NCI-H2171 (cell line): ENCODE data around the gene GNAO1.

Experiments used
- DNase-seq: peaks from one replicate; lab custom pipeline; 2025; lab: John Stamatoyannopoulos, UW

Gene GNAO1

DNA sequence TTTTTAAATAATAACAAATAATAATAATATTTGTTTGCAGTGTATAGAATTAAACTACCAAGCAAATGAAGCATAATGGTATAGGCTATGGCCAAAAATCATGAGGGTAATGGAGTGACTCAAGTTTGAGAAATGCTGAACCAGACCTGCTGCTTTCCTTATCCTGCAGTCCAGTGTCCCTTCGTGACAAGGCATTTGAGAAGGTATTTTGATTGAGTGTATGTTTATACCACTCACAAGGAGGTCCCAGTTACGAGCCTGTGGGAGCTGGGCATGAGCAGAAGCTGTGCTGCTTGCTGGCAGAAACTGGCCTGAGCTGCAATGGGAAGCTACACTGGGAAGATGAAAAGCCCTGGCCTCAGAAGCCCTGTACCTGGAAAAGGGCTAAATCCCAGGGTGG, 50.3 kb downstream of the GNAO1 start:
- DNase-seq: no peak

DNA sequence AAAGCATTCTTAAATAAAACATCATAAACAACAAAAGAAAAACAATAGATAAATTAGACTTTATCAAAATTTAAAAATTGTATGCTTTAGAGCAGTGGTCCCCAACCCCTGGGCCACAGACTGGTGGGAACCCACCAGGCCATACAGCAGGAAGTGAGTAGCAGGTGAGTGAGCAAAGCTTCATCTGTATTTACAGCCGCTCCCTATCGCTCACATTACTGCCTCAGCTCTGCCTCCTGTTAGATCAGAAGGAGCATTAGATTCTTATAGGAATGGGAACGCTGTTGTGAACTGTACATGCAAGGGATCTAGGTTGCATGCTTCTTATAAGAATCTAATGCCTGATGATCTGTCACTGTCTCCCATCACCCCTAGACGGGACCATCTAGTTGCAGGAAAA, 51.5 kb downstream of the GNAO1 start:
- DNase-seq: no peak

DNA sequence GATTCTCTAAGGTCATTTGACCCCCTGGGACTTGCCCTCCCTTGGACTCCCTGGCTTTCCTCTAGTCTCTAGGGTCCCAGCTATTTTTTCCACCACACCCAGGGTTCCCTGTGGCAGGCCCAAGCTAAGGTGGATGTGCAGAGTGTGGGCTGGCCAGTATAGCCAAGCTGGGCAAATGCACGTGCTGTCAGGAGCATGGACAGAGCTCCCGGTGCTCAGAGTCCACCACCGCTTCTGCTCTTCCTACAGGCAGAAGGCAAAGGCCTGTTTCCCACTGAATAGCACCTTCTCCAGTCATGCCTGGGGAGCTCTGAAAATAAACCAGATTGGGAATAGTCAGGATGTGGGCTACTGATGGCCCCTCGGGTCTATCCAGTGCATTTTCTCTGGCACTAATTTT, 53.3 kb downstream of the GNAO1 start:
- no peak for DNase-seq

DNA sequence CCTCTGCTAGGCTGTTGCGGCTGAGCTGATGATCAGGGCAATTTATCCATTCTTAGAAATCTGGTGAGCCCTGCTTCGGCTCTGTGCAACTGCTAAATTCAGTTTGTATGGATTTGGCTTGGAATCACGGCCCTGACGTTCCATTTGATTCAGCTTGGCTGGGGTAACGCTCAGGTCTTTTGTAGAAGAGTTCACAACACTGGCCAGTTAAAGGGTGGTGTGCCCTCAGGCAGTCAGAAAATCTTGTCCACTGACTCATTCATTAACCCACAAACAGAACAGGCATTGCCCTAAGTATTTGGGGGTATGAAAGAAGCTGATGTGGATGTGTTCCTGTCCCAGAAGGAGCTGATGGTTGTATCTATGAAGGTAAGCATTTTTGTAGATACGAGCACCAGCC, 53.9 kb downstream of the GNAO1 start:
- DNase-seq: no peak

DNA sequence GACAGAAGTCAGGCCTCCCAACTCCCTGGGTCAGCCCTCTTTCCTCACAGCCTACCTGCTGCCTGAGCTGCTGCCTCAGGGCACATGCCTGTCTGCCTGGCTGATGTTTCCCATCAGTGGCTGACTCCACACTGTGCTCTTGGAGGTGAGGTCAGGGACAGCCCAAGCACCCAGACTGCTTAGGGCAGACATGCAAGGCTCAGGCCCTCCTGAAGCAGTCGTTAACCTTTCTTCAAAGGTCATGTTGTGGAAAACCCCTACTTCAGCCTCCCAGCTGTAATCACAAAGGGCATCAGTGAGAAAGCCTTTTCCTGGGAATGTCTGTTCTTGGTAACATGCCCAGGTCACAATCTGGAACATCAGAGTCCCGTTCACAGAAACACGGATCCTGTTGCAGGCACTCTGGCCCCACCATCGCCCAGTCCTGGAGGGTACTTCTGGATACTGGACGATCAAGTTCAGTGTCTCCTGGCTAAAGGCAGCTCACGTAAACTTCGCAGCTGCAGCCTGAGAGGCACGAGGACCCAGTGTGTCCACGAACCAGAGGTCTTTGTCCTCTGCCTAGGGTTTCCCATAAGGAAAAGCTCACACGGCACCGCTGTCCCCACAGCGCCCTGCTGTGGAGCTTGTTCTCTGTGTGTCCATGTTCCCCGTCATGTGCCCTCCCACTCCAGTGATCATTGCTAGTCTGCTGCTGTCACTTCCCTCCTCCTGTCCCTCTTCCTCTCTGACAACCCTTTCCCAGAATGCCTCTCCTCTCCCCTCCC, 54.9 kb downstream of the GNAO1 start:
- no peak for DNase-seq

DNA sequence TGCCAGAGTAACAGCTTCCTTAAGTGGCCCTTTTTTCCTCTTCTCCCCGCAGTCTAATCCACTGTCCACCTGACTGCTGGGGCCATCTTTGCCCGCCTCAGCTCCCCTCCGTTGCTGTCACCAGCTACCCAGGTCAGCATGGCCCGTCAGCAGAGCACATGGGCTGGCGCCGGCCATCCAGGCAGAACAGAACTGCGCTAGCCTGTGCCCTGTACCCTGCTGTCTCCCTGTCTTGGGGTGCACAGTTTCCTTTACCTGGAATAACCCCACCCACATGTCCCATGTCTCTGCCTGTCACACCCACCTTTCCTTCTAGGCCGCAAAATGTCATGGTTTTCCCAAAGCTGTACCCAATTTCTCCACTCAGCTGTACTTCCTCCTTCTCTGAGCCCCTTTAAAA, 55.7 kb downstream of the GNAO1 start:
- no peak for DNase-seq

DNA sequence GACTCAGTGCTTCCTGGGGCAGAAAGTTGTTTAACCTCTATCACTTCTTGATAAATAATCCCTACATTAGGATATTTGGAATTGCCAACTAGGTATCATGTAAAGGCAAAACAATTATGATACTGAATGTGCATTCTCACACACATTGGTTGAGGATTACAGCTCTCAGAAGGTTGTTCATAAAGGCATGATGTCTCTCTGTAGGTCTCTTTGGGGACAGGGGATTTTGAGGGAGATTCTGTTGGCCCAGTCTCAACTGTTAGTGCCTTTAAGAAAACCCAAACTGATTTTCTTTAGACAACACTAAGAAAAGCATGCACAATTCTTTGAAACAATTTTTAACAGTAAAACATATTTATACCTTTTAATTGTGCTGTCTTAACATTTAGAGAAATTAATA, 56.5 kb downstream of the GNAO1 start:
- no peak for DNase-seq

DNA sequence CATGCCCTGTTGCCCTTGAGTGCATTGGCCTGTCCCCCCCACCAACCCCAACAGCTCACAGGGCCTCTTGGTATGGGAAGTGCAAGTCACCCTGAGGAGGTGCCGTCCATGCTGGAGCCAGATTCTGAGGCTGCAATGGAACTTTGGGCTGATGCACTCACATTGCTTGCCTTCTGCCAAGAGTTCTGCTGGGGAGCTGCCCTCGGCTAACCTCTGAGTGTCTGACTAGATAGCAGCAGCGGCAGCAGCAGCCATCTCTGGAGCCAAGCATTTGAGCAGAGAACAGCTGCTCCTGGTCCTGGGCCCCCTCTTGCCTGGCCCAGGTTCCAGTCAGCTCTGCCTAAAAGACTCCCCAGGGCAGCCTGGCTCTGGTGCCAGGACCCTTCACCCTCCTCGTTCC, 61.5 kb downstream of the GNAO1 start:
- DNase-seq: no peak

DNA sequence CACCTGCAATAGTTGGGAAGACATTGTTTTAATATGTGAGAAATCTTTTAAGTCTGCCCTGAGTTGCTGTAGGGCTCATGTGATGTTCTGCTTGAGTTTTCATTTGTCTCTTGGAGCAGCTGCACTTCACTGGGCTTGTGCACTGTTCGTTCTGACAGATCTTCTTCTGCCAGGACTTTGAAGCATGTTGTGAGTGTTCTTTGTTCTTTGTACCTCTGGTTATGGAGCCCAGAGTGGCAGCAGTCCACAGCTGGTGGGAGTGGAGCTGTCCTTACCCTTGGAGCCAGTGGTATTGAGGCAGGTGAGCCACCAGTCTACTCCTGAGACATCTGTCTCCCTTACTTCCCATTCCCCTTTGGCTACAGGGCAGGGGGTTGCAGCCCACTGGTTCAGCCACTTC, 64.6 kb downstream of the GNAO1 start:
- no peak for DNase-seq

DNA sequence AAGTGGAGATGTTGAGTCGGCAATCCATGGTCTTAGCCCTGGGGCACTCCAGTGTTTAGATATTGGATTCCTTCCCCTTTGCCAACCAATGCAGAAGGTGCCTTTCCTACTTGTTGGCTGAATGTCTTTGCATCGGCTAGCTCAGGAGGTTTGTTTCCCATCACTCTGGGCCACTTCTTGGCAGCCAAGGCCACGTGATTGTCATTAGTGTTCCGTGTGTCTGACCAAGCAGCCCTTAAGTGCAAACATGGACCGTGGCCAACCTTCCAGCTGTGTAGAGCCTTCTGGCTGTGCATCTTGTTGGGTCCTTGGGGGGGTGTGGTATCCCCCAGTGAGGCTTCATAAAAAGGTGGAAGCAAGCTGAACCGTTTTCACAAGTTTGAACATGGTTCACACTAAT, 66.0 kb downstream of the GNAO1 start:
- DNase-seq: peak; percentile 57

DNA sequence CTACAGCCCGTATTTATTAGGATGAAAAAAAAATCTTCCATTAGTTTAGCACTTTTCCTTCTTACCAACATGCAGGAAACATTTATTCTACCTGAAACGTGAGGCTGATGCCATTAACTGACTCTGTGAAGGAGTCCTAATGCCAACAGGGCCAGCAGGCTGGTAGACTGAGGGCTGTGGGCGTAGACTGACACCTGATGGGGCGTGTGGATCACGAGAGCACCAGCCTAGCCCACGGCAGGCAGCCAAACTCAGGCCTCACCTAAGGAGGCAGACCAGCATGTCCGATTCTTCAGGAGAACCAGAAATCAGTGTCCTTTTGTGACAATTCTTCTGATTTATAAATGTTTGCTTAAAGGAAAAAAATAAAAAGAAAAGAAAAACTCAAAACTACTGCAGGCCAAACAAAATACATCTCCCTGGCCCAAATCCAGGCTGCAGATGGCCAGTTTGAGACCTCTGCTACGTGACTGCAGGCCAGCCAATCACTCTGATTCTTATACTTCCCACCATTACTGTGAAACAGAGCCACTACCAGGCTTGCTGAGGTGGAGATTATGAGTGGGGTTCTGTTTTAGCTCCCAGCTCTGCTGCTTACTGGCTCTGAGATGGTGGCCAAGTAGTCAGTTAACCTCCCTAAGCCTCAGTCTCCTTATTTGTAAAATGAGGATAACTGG, 66.5 kb downstream of the GNAO1 start:
- no peak for DNase-seq

DNA sequence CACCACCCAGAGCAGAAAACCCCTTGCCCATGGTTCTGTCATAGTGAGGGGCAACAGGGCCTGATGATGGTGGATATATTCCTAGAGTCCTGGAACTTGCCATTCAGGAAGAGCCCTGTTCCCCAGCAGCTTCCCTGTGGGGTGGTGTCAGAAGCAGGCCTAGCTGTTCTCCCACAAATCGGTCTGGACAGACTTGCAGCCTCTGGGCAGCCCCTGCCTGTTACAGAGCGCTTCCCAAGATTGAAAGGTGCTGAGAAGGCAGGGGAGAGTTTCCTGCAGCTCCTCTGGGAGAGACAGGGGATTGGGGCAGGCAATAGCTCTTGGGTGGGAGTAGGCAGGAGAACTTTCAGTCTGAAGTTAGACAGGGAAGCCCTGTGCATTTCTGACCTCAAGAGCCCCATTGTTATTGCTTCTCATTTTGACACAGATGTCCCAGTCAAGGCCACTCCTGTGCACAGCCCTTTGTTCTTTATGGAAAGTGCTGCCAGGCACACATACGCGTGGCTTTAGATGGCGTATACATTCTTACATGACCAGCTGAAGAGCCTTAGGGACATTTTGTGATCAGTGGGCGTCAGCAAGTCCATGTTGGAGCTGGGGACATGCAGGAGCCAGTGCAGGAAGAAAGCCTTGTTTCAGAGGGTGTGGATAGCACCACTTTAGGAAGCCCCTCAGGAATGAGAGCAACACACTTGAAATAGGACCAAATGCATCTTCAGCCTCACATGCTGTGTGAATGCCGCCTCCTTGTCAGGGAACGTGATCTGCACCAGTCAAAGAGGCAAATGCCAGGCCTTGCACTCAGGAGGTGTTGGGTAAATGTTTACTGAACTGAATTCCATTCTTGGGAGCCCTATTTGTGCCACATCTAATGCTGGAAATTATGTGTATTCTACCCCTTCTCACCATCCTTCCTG, 67.5 kb downstream of the GNAO1 start:
- DNase-seq: no peak

DNA sequence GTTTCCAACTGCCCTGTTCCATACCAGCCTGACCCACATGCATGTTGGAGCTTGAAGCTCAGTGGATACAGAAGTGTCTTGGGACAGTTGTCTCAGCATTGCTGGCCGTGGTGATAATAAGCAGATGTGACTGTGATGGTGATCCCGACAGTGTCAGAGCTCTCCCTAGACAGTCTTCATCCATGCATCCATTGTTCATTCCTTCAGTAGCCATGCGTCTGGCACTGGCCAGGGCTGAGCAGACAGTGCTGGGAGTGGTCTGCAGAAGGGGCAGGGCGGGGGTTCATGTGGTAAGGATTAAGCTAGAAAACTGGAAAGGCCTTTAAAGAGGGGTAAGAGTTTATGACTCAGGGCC, 68.1 kb downstream of the GNAO1 start:
- DNase-seq: no peak

DNA sequence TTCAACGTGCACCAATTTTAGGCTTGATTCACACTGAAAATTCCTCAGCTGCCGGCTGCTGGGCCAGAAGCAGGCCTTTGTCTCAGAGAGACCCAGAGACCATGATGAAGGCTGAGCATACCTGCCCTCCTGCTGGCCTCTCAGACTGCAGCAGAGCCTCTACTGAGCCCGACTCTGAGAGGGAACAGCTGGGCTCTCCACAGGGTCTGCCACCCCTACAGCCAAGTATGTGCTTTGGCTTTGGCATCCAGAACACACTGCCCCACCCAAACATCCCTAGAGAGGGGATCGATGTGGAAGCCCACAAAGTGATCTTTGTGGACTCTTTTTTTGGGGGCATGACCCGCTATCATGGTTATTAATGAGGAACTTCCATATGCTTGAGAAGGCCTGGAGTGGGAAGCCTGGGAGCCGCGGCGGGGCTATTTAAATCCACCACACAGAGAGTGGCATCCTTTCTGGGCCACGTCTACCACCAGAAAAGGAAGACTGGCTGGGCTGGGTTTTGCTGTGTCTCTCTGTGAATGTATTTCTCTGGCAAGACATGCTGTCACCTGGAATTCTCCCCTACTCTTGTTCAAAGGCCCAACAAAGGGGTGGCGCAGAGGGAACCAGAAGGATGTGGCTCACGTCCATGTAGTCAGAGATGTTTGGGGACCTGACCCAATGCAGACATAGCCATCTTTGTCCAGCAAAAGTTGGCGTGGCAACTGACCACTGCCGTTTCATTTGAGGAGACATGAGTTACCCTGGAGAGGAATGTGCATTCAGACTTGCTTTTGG, 69.3 kb downstream of the GNAO1 start:
- no peak for DNase-seq

DNA sequence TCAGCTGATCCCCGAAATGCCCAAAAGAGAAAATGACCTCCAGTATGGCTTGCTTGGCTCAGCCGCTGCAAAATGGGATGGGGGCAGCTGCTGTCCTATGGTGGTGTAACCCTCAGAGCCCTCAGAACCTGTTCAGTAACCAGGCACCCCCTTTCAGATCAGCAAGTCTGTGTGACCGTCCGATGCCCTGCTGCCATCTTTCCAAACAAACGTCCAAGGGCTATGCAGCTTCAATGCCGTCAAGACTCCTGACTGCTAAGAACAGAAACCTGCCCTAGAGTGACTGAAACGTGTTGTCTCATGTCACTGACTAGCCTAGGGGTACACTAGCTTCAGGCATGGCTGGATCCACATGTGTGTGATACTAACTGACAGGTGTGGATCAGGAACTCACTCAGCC, 70.4 kb downstream of the GNAO1 start:
- no peak for DNase-seq

DNA sequence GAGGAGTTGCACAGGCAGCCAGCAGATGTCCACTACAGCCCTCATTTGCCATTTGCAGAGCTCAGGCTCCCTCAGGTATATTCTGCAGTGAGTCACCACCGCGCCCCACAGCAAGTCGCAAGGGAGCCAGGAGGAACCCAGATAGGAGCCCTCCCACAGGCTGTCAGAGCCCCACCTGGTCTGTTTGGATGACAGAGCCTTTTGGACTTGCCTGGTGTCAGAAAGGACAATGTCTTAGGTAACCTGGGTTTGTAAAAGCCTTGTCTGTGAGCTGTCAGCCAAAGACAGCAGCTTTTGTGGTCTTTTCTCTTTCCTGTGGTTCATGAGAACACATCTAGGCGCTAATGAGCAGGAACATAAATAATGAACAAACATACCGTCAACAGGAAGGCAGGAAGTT, 70.9 kb downstream of the GNAO1 start:
- no peak for DNase-seq

DNA sequence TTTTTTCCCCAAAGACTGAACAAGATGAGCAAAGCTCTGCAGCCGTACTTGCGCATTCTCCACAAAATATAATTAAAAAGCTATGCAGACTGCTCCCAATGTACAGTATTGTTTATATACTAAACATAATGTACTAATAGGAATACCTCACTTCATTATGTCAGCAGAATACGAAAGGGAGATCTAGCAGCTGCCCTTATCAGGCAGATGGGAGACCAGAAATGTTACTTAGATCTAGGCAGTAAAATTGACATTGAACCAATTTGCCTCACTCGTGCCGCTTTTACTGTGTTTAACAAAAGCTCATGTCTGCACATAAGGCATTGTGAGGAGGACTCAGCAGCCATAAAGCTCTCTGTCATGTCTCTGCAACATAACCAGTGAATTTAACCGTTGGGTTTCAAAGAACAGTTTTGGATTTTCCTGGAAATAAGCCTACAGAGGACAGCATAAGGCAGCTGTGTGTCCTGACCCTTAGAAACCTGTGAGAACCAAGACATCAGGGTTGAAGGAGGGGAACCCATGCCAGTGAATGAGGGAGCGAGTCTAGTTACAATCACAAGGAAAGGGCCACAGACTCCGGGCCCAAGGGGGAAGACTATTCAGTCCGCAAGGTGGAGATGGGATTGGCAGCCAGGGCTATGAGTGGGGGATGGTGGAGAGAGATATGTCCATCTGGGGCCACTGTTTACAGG, 71.4 kb downstream of the GNAO1 start:
- DNase-seq: no peak

DNA sequence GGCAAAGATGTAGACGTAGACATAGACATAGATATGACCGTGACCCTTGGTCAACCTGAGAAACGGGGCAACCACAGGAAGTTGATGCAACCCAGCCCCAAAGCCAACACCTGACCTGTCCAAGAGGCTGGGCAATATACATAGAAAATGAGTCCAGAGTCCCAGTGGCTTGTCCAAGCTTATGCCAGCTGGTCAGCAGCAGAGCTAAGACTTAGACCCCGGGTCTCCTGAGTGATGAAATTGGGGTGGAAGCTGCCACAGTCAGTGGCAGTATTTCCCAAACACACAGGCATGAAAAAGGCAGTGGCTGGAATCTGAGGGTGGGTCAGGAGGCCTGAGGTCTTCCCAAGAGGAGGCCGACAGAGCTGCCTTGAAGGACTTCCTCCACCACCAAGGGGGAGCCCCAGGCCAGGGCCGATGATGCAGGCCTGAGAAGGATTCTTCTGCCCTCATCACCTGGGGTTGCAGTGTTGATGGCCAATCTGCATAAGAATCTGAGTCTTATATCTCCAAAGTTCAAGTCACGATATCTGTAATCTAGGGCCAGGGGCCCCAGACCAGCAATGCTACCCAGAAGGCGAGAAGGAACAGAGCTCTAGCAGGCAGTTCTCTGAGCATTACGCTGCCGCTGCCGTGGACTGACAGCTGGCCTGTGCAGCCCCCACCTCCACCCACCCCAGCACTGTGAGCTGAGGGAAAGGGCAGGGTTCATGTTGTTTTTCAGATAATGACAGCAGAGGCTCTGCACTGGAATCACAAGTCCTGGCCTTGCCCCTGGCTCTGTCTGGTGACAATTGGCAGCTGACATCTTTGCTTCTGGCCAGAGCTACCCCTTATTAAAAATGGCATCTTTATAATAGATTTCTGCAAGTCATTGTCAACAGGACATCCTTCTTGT, 72.7 kb downstream of the GNAO1 start:
- DNase-seq: peak; percentile 46

DNA sequence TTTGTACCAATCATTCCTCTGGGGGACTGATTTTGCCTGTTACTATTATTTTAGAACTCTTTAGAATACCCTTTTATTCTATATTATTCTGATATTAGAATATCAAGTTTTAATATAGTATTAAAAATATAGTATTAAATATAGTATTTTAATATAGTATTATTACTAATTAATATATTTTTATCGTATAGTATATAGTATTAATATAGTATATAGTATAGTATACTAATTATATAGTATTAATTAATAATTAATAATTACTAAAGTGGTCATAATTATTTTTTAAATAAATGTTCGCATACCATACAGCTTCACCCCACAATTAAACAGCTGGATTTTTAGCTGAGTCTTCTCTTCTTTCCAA, 73.3 kb downstream of the GNAO1 start:
- no peak for DNase-seq

DNA sequence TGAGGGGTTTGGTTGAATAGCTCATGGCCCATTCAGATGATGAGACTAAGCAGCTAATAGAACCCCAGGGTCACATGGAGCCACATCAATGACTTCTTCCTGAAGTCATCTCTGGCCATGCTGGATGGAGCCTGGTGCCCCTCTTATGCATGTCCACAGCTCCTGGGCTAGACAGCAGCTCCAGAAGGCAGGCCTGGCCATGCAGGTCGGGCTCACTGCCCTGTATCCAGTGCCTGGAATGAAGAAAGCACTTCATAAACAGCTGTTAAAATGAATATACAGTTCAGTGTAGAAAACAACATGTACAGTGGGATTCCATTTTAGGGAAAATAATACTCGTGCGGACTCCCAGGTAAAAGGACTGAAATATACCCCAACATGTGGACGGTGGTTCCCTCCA, 73.9 kb downstream of the GNAO1 start:
- DNase-seq: no peak

DNA sequence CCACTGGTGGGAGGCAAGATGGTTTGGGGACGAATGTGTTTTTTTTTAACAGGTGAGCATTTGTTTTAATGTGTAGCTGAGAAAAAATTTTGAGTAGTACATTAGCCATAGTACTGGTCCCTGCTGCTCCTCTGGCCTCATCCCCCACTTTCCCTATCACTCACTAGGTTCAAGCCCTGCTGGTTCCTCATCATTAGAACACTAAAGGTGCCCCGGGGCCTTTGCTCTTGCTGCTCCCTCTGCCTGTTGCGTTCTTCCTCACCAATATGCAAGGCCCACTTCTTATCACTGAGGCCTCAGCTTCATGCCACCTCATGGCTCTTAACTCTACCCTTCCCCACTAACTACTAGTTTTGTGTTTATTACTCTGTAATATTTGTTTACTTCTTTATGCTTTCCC, 74.5 kb downstream of the GNAO1 start:
- DNase-seq: no peak
